ENCODE measurements around the gene HYLS1.

Gene HYLS1

DNA sequence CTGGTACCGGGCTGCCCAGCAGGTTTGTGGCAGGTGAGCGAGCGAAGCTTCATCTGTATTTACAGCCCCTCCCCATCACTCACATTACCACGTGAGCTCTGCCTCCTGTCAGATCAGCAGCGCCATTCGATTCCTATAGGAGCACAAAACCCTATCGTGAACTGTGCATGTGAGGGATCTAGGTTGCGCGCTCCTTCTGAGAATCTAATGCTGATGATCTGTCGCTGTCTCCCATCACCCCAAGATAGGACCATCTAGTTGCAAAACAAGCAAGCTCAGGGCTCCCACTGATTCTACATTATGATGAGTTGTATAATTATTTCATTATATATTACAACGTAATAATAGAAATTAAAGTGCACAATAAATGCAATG lies 42.6 kb downstream of the HYLS1 start:
- DNase-seq (ENCODE audit: insufficient read length, low spot score), result no peak
- no peak for TF ChIP-seq CTCF (IDR thresholded peaks at IDR 0.05; ENCODE audit: insufficient read depth, missing control alignments)
- FAIRE-seq, result no peak

DNA sequence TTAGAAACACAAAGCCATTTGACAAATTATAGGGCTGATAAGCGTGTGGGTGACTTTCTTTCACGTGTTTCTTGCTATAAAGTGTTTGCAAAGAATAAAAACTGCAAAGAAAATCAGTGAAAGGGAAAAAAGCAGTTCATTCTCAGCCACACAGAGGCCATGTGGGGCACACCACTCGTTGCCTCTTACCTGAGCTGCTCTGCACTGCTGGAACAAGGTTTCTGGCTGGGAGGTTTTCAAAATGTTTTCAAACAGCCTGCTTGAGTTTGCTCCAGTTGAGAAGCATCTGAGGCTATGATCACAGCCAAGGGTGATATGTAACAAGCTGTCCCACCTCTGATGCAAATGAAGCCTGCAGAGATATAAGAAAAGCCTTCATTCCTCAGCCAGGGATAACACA lies 43.6 kb downstream of the HYLS1 start:
- TF ChIP-seq CTCF (IDR thresholded peaks at IDR 0.05; ENCODE audit: insufficient read depth, missing control alignments), result no peak
- FAIRE-seq (no peak), DNase-seq (ENCODE audit: insufficient read length, low spot score) (no peak)

GRCh38 chr11:125931668-125932067 lies 44.2 kb downstream of the HYLS1 start:
- FAIRE-seq (no peak), DNase-seq (ENCODE audit: insufficient read length, low spot score) (no peak)
- TF ChIP-seq CTCF (IDR thresholded peaks at IDR 0.05; ENCODE audit: insufficient read depth, missing control alignments), result no peak

- TF ChIP-seq CTCF (IDR thresholded peaks at IDR 0.05; ENCODE audit: insufficient read depth, missing control alignments), result no peak
- no peak for FAIRE-seq
- DNase-seq (ENCODE audit: insufficient read length, low spot score), result no peak
These were observed 44.8 kb downstream of the HYLS1 start for GRCh38 chr11:125932301-125932700.

DNA sequence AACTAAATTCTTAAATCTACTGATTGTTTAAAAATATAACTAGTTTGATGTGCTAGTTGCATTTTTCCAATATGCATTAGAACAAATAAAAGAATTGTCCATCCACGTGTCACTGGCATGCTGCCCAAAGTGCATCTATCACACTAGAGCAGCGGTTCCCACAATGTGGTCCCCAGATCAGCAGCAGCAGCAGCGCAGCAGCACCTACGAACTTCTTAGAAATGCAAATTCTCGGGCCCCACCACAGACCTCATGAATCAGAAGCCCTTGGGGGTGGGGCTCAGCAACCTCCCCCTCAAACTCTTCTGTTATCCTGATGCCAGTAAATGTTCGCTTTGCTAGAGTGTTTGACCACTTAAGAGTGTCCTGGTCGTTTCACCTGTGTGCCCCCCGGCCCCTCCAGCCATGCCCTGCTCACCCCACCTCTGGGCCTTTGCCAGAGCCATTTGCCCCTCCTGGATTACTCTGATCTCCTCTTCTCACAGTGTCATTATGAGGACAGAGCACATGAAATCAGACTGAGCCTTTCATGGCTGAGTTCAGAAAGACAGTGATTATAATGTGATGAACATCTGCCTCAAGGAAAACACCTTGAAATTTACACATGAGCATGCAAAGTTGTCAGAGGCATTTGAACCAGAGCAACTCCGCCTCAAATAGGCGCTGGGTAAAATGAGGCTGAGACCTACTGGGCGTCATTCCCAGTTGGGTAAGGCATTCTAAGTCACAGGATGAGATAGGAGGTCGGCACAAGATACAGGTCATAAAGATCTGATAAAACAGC lies 45.8 kb downstream of the HYLS1 start:
- no peak for TF ChIP-seq CTCF (IDR thresholded peaks at IDR 0.05; ENCODE audit: insufficient read depth, missing control alignments)
- no peak for DNase-seq (ENCODE audit: insufficient read length, low spot score)
- FAIRE-seq, result no peak

- TF ChIP-seq CTCF (IDR thresholded peaks at IDR 0.05; ENCODE audit: insufficient read depth, missing control alignments), result no peak
- DNase-seq (ENCODE audit: insufficient read length, low spot score) (no peak), FAIRE-seq (no peak)
These were observed 47.0 kb downstream of the HYLS1 start for GRCh38 chr11:125934473-125934872.

DNA sequence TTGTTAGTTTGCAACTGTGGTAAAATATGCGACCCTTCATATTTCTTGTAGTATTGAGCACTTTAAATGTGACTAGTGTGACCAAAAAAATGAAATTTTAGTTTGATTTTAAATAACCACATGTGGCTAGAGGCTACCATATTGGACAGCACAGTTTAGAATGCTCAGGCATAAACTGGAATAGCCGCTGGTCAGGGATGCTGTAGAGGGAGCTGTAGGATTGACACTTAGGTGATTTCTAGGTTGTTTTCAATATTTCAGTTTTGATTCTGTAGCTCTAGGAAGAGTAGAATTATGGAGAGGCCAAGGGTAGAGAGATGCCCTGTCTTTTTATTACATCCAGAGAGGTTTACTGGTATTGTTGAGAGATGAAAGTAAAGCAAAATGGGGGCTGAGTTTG lies 47.6 kb downstream of the HYLS1 start:
- FAIRE-seq, result no peak
- no peak for DNase-seq (ENCODE audit: insufficient read length, low spot score)
- no peak for TF ChIP-seq CTCF (IDR thresholded peaks at IDR 0.05; ENCODE audit: insufficient read depth, missing control alignments)
